ENCODE data around the gene SEL1L3. TPM values are rescaled to one million over a fixed set of nuclear protein-coding genes. Genes with fewer than 3 reads are reported as not detected.

SEL1L3 gene
- total and polyA plus RNA-seq, 9 of the 15 experiments (the other 6 are each of a cell fraction or from before 2014, with no cell fraction given): 10.0 to 44.3 (median 21.6) TPM

- no peak for TF ChIP-seq MBD2 (IDR thresholded peaks at IDR 0.05; ENCODE audit: borderline replicate concordance, low read depth)
- no peak for TF ChIP-seq KLF1 (tag; IDR thresholded peaks at IDR 0.05)
- no peak for TF ChIP-seq ETV5 (CRISPR knock-in tag; IDR thresholded peaks at IDR 0.05; ENCODE audit: low read depth)
- TF ChIP-seq POLR2A (conservative IDR thresholded peaks at IDR 0.05): peak; percentile 42; the same call in 1 of the 2 replicates
- no peak for TF ChIP-seq MAFF (IDR thresholded peaks at IDR 0.05; ENCODE audit: low read length)
- TF ChIP-seq ATF3 (IDR thresholded peaks at IDR 0.05): no peak
- TF ChIP-seq ATF3 (CRISPR knock-in tag; conservative IDR thresholded peaks at IDR 0.05): no peak
- no peak for TF ChIP-seq ZNF395 (CRISPR knock-in tag; IDR thresholded peaks at IDR 0.05)
- no peak for TF ChIP-seq LCOR (CRISPR knock-in tag; IDR thresholded peaks at IDR 0.05)
- no peak for TF ChIP-seq THAP12 (CRISPR knock-in tag; IDR thresholded peaks at IDR 0.05)
- no peak for TF ChIP-seq GTF2A2 (tag; IDR thresholded peaks at IDR 0.05)
- no peak for TF ChIP-seq CSDE1 (IDR thresholded peaks at IDR 0.05)
- TF ChIP-seq POLR2B (IDR thresholded peaks at IDR 0.05; ENCODE audit: low read depth, partially characterized antibody): no peak
- no peak for TF ChIP-seq ZFPM2 (CRISPR knock-in tag; IDR thresholded peaks at IDR 0.05)
- no peak for TF ChIP-seq GATA2 (CRISPR knock-in tag; IDR thresholded peaks at IDR 0.05)
- no peak for TF ChIP-seq YBX1 (IDR thresholded peaks at IDR 0.05)
- TF ChIP-seq ZNF77 (CRISPR knock-in tag; IDR thresholded peaks at IDR 0.05): no peak
- peak in 1 of 2 experiments; percentile 38; a peak in 1 of 4 replicates for TF ChIP-seq HDAC1 (IDR thresholded peaks at IDR 0.05)
- no peak for TF ChIP-seq ZNF511 (CRISPR knock-in tag; IDR thresholded peaks at IDR 0.05)
- peak; percentile 36 for TF ChIP-seq HMGN3 (IDR thresholded peaks at IDR 0.05; ENCODE audit: borderline replicate concordance, extremely low read depth, insufficient read length, low read depth, low read length)
- TF ChIP-seq ZFP91 (CRISPR knock-in tag; IDR thresholded peaks at IDR 0.05): no peak
- TF ChIP-seq ETS2 (tag; IDR thresholded peaks at IDR 0.05; ENCODE audit: borderline replicate concordance, poor library complexity, severe bottlenecking): no peak
- no peak for TF ChIP-seq LARP7 (IDR thresholded peaks at IDR 0.05)
- no peak for TF ChIP-seq HDAC2 (IDR thresholded peaks at IDR 0.05)
Observed at GRCh38 chr4:25861951-25862410, 807 bp downstream of the SEL1L3 start (continued).
